NOMO-1 treated with dmso at 0.1 percent for 144 hours (cell line): ENCODE measurements around the gene PSMD2.

Source experiments
- DNase-seq: peaks from one replicate; lab custom pipeline; 2025; ENCODE audit not compliant: unreplicated experiment; lab: John Stamatoyannopoulos, UW

Gene PSMD2

DNA sequence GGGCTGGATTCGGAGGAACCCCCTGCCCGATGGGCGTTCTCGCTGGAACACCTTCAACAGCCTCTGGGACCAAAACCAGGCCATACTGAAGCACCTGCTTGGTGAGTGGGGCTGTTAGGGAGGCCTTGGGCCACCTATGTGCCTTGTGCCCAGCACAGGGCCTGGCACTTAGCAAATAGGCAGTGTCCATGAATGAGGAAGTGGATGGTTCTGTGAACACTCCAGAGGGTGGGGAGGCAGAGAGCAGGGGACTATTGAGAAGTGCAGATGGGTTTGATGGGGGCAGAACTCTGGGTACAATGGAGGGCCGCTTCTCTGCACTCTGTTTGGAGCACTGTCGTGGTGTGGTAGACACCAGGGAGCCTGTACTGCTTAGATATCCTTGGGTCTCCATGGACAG lies 21.7 kb upstream of the PSMD2 start:
- DNase-seq, result no peak

GRCh38 chr3:184282941-184283340 lies 16.1 kb upstream of the PSMD2 start:
- DNase-seq, result no peak

GRCh38 chr3:184283681-184284080 lies 15.4 kb upstream of the PSMD2 start:
- DNase-seq, result no peak

- no peak for DNase-seq
Measured at GRCh38 chr3:184284696-184285095, 14.3 kb upstream of the PSMD2 start.

- peak; percentile 43 for DNase-seq
Measured at GRCh38 chr3:184289426-184289938, 9.6 kb upstream of the PSMD2 start.

DNA sequence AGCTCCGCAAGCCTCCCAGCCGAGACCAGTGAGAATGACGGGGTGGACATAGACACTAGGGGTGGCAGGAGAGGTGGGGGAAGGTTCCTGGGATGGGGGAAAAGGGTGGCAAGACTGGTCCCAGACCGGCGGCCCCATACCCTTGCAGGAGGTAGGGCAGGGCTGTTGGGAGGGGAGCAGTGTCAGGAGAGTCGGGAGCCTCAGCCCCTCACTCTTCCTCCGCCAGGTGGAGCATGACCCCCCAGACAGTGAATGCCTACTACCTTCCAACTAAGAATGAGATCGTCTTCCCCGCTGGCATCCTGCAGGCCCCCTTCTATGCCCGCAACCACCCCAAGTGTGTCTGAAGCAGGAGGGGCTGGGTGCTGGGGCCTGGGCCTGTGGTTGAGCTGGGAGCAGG lies 8.7 kb upstream of the PSMD2 start:
- no peak for DNase-seq

- DNase-seq, result no peak
Measured at GRCh38 chr3:184291044-184291737, 7.8 kb upstream of the PSMD2 start.

DNA sequence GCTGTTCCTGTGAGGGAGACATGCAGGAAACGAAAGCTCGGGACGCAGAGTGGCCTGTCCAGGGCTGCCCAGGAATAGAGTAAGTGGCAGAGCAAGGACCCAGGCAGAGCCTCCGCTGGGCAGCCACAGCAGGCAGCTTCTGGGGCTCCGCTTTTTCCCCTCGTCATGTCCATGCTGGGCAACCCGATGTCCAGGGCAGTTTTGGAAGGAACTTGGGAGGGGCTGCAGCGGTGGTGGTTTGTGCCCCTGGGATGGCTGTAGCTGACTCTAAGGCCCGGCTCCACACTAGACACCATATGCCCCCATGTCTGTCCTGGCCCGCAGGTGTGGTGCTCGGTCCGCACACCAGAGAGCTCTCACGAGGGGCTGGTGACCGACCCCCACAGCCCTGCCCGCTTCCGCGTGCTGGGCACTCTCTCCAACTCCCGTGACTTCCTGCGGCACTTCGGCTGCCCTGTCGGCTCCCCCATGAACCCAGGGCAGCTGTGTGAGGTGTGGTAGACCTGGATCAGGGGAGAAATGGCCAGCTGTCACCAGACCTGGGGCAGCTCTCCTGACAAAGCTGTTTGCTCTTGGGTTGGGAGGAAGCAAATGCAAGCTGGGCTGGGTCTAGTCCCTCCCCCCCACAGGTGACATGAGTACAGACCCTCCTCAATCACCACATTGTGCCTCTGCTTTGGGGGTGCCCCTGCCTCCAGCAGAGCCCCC lies 7.1 kb upstream of the PSMD2 start:
- no peak for DNase-seq

GRCh38 chr3:184295771-184296170 lies 3.3 kb upstream of the PSMD2 start:
- DNase-seq, result no peak

DNA sequence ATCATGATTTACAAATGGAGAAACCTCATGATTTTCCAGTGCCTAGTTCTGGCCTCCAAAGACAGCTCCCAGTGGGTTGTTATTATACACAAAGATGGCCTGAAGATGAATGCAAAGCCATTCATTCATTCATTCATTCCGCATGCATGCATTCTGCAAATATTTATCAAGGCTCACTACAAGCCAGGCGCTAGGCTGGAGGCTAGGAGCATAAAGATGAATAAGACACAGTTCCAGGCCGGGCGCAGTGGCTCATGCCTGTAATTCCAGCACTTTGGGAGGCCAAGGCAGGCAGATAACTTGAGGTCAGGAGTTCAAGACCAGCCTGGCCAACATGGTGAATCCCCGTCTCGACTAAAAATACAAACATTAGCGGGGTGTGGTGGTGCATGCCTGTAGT lies 2.4 kb upstream of the PSMD2 start:
- DNase-seq, result no peak

- no peak for DNase-seq
Measured at GRCh38 chr3:184299488-184300377, 692 bp downstream of the PSMD2 start.

DNA sequence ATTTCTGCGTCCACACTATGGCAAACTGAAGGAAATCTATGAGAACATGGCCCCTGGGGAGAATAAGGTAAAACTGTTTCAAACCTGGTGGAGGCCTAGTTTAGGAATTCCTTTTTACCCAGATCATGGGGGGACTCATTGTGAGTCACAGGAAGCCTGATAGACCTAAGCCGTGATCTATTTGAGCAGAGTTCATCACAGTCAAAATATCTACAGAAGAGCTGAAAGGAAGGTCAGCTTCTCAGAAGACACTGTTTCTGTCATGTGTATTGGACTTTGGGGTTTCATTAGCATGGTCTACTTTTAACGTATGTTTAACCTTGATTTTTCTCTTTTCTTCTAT lies 1.3 kb downstream of the PSMD2 start:
- DNase-seq, result no peak

- DNase-seq, result no peak
Measured at GRCh38 chr3:184305577-184305976, 6.5 kb downstream of the PSMD2 start.

GRCh38 chr3:184306341-184306972 lies 7.4 kb downstream of the PSMD2 start:
- no peak for DNase-seq

DNA sequence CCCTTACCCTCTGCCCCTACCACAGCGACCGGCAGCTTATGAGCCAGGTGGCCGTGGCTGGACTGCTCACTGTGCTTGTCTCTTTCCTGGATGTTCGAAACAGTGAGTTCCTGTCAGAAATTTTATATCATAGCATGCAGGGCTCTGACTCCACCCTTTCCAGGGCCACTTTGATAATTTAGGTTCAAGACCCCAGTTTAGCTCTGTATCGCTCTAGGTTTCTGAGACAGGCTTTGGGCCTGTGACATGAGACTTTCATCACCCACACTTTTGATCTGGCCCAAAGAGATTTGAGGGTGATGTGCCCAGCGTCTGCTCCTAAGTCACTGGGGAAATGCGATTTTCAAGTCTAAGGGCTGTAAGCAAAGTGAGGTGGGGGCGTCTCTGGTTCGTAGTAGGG lies 8.9 kb downstream of the PSMD2 start:
- no peak for DNase-seq

DNA sequence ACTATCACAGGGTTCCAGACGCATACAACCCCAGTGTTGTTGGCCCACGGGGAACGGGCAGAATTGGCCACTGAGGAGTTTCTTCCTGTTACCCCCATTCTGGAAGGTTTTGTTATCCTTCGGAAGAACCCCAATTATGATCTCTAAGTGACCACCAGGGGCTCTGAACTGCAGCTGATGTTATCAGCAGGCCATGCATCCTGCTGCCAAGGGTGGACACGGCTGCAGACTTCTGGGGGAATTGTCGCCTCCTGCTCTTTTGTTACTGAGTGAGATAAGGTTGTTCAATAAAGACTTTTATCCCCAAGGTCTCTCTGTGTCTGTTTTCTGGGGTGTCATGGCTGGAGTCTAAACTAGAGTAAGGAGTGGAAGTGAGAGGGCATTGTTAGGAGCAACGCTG lies 9.7 kb downstream of the PSMD2 start:
- DNase-seq, result no peak

GRCh38 chr3:184311633-184312032 lies 12.6 kb downstream of the PSMD2 start:
- no peak for DNase-seq

DNA sequence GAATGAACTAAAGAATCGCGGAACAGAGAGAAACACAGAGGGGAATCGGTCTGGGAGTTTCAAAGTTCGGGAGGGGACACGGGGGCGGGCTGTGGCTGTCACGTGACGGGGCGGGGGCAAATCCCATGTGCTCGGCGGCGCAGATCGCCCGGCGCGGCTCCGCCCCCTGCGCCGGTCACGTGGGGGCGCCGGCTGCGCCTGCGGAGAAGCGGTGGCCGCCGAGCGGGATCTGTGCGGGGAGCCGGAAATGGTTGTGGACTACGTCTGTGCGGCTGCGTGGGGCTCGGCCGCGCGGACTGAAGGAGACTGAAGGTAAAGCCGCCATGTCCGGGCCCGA lies 15.3 kb downstream of the PSMD2 start, which contains the start of gene EIF4G1:
Gene EIF4G1 (plus strand): TSS at position 244 of the 337 bp plus-strand sequence. CDS start 1,191 bp downstream, outside the sequence.
- peak; percentile 94 for DNase-seq

DNA sequence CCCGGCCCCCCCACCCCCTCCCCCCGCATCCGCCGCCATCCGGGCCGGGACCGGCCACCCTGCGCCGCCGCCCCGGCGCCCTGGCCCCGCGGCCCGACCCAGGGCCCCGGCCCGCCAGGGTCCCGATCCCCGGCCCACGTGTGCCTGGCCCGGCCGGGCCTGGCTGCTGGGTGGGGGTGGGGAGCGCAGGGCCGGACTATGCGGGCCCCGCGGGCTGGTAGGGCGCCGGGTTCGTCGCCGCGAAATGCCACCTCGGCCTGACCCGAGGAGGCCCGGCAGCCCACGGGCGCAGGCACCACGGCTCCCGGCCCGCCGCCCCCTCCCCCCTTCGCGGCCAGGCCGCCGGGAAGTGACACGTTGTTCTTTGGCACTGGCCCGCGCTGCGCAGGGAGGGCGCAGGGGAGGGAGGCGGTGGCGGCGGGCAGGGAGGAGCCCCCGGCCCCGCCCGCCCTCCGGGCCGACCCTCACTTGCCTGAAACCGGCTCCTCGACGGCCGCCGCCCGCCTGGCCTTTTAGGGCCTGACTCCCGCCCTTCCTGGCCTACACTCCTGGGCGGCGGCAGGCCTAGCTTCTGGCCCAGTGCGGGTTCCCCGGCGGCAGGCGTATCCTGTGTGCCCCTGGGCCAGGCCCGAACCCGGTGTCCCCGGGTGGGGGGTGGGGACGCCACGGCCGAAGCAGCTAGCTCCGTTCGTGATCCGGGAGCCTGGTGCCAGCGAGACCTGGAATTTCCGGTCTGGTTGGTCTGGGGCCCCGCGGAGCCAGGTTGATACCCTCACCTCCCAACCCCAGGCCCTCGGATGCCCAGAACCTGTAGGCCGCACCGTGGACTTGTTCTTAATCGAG lies 15.9 kb downstream of the PSMD2 start:
- DNase-seq, result peak; percentile 67

GRCh38 chr3:184315543-184315867 lies 16.5 kb downstream of the PSMD2 start:
- DNase-seq, result peak; percentile 22
